ENCODE data around the gene EMX2. TPM values are rescaled to one million over a fixed set of nuclear protein-coding genes. Genes with fewer than 3 reads are reported as not detected.
"Not testable (repeated sequence)": the region's sequence is repeated elsewhere in the genome, so short reads cannot be mapped to it uniquely, and the experiment has no call there.

Gene EMX2
- total RNA-seq, 1 experiment from 2014 or later = 0.05 TPM

DNA sequence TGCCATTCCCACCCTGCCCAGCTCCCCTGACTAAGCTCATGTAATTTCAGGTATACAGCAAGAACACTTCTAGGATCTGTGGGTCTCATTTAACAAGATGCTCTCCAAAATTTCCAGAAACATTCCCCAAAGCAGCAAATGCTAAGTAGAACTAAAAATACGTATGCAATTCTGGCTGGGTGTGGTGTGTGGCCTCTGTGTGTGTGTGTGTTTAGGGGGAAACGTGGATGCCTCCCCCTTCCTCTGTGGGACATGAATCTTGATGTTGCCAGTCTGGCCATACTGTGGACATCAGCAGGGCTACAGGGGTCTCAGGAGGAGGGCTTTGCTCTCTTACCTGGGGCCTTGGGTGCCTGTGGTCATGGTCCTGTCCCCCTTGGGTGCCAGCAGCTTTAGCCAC lies 18.4 kb downstream of the EMX2 start:
- no peak for DNase-seq (ENCODE audit: low spot score)

DNA sequence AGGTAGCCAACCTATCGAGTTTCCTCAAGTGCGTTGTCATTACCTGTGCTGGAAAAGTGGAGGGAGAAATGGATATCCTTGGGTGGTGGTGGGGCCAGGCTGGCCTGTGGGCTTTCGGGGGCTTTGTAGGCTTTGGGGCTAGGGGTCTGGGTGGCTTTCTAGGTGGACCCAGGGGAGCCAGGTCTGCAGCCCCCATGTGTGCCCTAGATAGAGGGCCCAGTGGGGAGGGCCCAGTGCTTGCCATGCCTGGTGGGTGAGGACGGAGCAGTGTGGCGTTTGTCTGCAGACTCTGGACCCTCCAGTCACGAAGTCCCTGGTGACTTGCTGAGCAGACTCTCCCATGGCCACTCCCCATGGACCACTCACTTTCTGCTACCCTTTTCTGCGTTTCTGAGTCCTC lies 19.7 kb downstream of the EMX2 start:
- DNase-seq (ENCODE audit: low spot score) = no peak

DNA sequence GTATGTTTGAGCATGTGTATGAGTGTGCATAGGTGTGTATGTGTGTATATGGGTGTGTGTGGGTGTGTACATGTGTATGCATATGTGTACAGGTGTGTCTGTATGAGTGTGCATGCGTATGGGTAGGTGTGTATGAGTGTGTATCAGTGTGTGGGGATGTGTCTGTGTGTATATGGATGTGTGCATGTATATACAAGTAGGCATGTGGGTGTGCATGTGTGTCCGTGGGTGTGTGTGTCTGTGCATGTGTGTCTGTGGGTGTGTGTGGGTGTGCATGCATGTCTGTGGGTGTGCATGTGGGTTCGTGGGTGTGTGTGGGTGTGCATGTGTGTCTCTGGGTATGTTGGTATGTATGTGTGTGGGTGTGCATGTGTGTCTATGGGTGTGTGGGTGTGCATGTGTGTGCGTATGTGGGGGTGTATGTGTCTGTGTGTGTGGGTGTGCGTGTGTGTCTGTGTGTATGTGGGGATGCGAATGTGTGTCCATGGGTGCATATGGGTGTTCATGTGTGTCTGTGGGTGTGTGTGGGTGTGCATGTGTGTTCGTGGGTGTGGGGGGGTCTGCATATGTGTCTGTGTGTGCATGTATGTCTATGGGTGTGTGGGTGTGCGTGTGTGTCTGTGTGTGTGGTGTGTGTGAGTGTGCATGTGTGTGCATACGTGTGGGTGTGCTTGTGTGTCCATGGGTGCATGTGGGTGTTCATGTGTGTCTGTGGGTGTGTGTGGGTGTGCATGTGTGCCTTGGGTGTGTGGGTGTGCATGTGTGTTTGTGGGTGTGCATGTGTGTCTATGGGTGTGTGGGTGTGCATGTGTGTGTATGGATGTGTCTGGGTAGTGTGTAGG lies 20.6 kb downstream of the EMX2 start:
- DNase-seq (ENCODE audit: low spot score) = no peak

DNA sequence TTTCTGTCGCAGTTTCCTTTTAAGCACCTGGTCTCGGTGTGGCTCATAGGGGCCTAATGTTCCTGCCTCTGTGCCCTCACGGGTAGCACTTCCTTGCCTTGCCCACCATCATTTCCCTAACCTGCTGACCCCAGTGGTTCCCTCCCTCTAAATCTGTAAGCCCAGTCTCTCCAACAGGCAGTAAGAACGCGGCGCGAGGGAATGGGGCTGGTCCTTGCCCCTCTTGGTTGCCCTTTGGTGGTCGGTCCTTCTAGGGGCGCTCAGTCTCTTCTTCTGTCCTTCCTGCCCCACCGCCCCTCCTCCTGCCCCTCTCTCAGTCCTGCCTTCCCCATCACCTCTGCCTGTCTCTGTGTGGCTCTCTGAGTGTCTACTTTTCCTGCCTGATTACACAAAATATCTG lies 21.2 kb downstream of the EMX2 start:
- DNase-seq (ENCODE audit: low spot score) = no peak

DNA sequence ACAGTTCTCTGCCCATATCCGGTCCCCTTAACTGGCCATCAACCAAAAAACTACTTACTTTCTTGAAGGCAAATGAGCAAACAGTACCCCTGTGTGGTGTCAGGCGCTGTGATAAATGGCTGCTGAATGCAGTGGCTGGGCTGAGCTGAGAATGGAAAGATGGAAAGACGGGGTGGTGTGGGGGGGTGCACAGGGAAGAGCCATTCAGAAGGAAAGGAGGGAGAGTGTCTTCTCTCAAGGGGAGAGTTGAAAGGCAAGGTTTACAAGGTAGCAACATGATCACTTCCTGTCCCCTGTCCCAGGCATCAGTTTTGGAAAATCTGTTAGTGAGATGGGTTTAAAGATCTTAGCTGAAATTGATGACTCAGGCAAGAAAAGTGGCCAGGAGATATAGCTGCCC lies 22.5 kb downstream of the EMX2 start:
- DNase-seq (ENCODE audit: low spot score) = no peak

DNA sequence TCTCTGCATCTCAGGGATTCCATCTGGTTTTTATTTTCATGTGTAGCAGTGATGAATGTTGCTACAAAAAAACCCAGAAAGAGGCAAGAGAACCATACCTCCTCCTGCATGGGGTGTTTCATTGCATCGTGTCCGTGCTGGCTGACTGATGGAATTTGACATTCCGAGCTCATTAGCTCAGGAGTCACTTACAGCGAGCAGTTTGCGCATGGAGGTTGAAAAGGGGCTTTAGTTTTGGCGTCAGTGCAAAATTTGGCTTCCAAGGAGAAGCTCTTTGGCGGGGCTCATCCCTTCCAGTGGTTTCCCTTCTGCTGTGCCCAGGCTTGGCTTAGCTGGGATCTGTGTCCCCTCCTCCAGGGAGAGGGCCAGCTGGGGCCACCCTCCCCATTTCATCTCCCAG lies 25.8 kb downstream of the EMX2 start:
- no peak for DNase-seq (ENCODE audit: low spot score)

DNA sequence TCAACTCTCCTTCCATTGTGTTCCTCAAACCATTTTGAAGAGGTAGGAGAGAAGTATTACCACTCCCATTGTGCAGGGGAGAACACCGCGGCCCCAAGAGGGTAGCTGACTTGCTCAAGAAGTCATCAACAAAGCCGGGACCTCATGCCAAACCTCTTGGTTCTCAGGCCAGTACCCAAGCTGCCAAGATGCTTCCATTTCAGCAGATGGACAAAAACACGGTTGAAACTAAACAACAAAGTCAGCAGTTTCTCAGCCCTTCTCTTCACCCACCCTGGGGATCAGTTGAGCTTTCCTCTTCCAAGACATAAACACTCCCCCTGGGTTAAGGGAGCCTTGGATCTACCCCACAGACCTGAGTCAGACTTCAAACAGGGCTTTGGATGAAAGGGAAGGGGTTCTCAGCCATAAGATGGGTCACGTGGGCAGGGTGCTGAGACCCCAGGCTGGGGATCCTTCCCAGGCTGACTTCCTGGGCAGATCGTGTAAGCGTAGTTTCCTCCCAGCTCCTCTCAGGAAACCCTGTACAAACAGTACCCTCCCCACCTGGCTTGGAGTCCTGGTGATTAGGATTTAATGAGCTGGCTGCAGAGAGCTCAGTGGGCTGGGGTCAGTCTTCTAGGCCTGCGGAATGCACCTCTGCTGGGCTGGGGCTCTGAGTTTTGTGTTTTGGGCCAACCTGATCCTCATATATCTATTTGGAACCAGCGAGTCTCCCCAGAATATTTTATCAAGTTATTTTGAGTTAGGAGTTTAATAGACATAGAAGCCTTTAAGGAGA lies 27.3 kb downstream of the EMX2 start:
- DNase-seq (ENCODE audit: low spot score) = no peak

DNA sequence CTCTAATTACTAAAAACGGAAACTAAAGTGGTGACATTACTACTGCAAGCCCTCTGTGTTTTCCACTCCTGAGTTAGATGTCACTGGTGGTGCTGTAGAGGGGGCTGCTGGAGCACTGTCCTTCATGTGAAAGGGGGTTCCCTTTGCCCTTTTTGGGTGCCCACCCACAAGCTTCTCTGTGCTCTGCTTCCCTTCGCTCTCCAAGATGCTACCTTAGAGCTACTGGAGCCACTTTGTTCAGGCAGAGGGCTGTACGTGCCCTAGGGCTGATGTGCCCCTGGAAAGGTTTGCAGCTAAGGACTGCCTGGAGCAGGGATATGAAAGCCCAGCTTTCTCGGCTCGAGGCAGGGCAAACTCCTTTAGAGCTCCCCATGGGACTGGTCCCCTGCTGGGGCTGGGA lies 28.3 kb downstream of the EMX2 start:
- no peak for DNase-seq (ENCODE audit: low spot score)

DNA sequence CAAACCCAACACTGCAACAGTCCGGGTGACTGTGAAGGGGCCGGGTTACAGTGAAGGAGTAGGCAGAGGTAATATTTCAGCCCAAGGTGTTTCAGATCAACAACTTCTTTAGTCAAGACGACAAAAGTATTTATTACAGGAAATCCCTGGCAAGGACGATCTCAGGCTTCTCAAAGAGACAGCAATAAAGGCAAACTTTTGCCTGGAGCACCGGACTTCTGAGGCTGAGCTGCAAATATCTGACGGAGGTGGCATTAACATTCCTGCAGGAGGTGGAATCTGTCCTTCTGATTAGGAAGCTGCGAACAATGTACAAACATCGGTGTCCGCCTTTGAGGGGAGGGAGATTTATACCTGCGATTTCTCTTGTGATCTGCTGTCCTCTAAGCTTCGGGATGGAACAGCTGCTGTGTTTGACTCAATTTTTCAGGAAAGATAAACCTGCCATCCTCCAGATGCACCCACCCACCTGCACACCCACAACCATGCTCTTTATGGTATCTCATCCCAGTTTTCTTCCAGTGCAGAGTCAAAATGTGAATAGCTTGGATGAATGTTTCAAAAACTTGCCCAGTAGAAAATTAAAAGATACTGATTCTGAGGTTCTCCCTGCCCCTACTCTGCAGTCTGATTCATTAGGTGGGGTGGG lies 32.1 kb downstream of the EMX2 start:
- no peak for DNase-seq (ENCODE audit: low spot score)

DNA sequence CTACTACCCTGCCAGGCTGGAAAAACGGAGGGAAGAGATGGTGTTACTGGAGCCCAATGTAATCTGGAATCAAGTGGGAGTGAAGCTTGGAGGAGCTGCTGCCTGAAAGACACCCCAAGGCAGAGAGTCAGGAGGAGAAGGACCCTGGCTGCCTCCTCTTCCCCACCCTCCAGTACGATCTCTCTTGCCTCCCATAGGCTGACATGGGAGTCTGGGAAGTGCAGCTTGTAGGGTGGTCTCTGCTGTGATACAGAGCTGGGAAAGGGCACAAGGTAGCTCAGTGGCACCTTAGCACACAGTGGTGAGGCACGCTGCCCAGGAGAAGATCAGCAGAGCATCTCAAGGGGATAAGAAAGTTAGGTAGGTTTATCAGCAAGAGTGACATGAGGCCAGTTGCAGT lies 35.9 kb downstream of the EMX2 start:
- DNase-seq (ENCODE audit: low spot score) = no peak

DNA sequence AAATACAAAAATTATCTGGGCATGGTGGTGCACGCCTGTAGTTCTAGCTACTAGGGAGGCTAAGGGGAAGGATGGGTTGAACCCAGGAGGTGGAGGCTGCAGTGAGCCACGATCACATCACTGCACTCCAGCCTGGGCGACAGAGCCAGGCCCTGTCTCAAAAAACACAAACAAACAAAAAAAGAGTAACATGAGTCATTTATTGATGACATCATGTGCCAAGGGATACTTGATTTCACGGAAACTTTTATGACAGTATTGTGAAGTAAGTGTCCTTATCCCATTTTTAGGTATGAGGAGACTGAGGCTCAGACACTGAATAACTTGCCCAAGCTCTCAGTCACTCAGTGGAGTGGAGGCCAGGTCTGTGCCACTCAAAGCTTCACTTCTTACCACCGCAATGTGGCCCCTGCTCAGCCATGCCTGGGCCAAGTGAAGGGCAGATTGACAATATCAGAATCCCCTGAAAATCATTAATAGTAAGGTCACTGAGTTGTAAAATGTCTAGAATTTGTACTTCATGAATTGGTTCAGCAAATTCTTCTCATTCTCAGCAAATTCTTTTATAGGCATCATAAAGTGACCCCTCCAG lies 36.5 kb downstream of the EMX2 start:
- no peak for DNase-seq (ENCODE audit: low spot score)

DNA sequence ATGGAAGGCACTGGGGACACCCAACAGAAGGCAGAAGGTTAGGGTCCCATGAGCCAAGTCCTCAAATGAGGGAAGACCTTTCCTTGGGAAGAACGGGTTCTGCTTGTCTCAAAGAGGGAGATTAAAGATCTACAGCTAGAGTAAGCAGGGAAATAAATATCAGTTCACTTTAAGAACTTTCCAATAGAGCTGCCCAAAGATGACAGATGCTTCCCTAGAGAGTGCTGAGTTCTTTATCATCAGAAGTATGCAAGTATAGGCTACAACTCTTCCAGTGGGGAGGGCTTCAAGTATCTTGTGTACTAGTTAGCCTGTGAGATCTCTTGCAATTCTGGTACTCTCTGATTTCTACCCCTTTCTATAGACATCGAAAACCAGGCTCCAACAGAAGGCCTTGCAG lies 39.4 kb downstream of the EMX2 start:
- no peak for DNase-seq (ENCODE audit: low spot score)

DNA sequence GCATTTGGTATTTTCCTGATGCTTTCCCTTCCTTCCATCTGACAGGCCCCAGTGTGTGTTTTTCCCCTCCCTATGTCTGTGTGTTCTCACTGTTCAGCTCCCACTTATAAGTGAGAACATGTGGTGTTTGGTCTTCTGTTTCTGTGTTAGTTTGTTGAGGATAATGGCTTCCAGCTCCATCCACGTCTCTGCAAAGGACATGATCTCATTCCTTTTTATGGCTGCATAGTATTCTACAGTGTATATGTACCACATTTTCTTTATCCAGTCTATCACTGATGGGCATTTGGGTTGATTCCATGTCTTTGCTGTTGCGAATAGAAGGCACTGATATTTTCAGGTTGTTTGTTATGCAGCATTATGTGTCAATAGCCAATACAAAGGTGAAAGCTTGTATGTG lies 42.3 kb downstream of the EMX2 start:
- DNase-seq (ENCODE audit: low spot score) = not testable (repeated sequence)

DNA sequence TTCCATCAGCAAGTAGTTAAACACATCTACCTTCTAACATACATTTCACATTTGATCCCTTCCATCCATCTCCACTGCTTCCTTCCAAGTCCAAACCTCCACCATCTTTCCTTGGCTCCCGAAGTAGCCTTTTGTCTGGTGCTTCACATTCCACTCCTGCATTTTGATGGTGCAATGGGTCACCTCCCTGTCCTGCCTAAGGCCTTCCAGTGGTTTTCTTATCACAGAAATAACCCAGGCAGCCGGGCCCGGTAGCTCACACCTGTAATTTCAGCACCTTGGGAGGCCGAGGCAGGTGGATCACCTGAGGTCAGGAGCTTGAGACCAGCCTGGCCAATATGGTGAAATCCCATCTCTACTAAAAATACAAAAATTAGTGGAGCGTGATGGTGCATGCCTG lies 44.5 kb downstream of the EMX2 start:
- no peak for DNase-seq (ENCODE audit: low spot score)

DNA sequence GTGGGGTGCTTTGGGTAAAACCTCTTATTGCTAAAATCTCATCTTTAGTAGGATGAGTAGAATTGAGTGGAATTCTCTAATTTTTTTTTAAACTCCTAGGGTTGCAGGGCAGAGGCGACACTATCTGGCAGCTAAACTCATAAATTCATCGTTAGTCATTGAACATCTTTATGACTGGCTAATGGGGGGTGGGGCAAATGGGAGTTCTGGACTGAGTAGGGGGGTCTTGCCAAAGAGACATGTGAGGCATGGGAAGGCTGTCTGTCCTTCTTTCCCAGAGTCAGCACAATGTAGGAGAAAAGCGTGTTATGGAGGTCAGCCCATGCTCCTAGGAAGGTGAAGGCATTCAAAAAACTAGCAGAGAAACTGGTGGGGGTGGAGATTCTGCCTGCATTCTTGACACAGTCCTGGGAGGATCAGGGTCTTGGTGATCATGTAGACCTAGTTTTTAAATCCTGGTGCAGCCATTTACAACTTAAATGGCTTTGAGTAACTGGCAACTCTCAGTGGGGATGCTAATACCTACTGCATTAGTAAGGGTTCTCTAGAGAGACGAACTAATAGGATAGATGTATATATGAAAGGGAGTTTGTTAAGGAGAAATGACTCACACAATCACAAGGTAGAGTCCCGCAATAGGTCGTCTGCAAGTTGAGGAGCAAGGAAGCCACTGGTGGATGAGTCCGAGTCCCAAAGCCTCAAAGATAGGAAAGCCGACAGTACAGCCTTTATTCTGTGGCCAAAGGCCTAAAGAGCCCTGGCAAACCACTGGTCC lies 47.7 kb downstream of the EMX2 start:
- peak; percentile 6 for DNase-seq (ENCODE audit: low spot score)

DNA sequence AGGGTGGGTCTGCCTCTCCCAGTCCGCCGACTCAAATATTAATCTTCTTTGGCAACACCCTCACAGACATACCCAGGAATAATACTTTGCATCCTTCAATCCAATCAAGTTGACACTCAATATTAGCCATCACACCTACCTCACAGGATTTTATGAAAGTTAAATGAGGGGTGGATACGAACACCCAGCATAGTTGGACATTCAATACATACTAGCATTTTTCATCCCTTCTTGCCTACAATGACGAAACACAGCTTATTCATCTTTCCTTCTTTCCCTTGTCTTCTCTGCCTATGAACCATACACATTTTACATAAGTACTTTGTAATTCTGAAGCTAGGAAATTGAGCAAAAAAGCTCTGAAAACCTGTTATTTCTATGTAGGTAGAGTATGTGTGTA lies 48.5 kb downstream of the EMX2 start:
- DNase-seq (ENCODE audit: low spot score) = no peak

DNA sequence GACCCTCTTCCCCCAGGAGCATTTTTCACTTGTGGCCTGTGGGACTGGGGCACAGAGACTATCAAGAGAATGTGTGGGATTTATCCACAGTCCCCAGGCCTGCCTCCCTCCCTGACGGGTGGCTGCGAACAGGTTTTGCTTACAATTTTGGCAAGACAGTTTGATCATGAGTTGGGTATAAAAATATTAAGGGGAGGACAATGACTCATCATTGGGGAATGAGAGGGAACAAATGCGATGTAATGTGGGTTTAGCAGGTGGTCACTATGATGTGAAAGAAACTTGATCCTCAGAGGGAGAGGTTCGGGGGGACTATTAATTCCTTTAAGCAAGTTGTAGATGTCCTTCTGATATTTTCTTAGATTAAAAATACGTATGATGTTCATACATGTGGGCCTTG lies 52.2 kb downstream of the EMX2 start:
- DNase-seq (ENCODE audit: low spot score) = no peak

DNA sequence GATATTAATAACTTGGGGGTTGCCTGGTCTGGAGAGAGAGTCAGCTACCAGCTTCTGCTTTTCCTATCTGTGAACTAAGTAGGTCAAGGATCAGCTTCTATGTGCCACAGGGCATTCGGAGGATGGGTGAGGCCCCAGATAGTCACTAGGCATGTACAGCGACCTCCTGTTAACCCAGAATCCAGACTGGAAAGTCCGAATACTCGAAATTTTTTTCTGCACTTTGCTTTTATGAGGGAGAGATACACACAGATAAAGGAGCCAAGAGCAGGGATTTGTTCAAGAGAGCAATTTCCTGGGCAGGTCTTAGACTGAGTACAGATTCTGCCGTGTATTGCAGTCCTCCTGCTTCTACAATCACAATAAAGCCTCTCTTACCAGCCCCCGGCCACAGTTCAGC lies 54.2 kb downstream of the EMX2 start:
- DNase-seq (ENCODE audit: low spot score) = no peak

DNA sequence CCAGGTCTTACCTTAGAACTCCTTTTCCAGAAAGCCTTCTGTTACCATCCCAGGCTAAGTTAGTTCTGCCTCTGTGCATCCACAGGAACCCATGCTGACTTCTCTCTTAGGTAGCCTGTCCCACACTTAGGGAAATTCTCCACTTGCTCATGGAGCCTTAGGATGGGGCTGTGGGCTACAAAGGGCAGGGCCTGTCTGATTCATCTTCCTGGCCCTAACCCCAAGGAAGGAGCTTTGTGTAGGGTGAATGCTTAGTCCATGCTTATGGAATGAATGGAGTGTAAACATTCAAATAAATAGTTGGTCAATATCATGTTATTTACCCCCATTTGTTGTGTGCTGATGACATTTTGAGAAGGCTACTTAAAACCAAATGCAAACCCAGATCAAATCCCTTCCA lies 54.7 kb downstream of the EMX2 start:
- no peak for DNase-seq (ENCODE audit: low spot score)

All from A172 (cell line).